HCT116 (cell line): Measurements from ENCODE around the gene ZNF429.

ENCODE experiments used
- EZH2 ChIP-seq: fragments of 200-600 bp; sonication (generic); IDR thresholded peaks from 2 replicates; pipeline ENCODE4 v1.6.1; 2017; ENCODE audit warnings: antibody characterized with exemption, mixed run types
- EZH2phosphoT487 ChIP-seq: fragments of 200-600 bp; IDR thresholded peaks from 2 replicates; pipeline ENCODE4 v1.6.1; 2018; ENCODE audit warnings: antibody characterized with exemption, borderline replicate concordance
- POLR2A ChIP-seq: IDR thresholded peaks from 2 replicates; pipeline ENCODE4 v1.7.0; 2011; ENCODE audit warnings: borderline replicate concordance; ENCODE audit not compliant: insufficient read depth, insufficient read length; ENCODE audit errors: extremely low read depth
- YY1 ChIP-seq: IDR thresholded peaks from 2 replicates; pipeline ENCODE4 v1.6.1; 2011; ENCODE audit warnings: low read length, low read depth, moderate library complexity, mild to moderate bottlenecking; ENCODE audit not compliant: insufficient replicate concordance; ENCODE audit errors: extremely low read depth
- TF ChIP-seq, protein P1 (sequence below), 3 experiments: fragments of 200-600 bp in 1 of 3; sonication (generic) in 1 of 3; IDR thresholded peaks in 2 of 3; conservative IDR thresholded peaks in 1 of 3; 2 replicates each; pipeline ENCODE4 v1.5.1; 2012 to 2017; ENCODE audit warnings: low read depth in 2 of 3, low read length in 2 of 3, antibody characterized with exemption in 1 of 3, borderline replicate concordance in 1 of 3, control low read depth in 1 of 3, mild to moderate bottlenecking in 1 of 3, mixed read lengths in 1 of 3, mixed run types in 1 of 3, moderate library complexity in 1 of 3; ENCODE audit not compliant: insufficient read depth in 1 of 3

DNA sequence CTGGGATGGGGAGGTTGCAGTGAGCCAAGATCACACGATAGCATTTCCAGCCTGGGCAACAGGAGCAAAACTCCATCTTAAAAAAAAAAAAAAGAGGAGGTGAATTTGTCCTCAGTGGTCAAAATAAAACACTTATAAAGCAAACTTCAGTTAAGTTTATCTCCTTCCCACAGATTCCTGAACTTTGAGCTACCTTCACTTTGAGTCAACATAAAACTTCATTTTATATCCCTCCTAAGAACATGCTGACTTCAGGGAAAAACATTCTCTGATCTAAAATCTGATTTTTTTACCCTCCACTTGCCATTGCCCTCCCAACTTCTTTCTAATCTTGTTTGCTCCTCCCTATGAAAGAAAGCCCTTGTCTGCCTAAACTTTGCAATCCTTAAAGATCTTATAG lies 59.0 kb downstream of the ZNF429 start:
- TF ChIP-seq POLR2A: no peak
- TF ChIP-seq, protein P1, sequence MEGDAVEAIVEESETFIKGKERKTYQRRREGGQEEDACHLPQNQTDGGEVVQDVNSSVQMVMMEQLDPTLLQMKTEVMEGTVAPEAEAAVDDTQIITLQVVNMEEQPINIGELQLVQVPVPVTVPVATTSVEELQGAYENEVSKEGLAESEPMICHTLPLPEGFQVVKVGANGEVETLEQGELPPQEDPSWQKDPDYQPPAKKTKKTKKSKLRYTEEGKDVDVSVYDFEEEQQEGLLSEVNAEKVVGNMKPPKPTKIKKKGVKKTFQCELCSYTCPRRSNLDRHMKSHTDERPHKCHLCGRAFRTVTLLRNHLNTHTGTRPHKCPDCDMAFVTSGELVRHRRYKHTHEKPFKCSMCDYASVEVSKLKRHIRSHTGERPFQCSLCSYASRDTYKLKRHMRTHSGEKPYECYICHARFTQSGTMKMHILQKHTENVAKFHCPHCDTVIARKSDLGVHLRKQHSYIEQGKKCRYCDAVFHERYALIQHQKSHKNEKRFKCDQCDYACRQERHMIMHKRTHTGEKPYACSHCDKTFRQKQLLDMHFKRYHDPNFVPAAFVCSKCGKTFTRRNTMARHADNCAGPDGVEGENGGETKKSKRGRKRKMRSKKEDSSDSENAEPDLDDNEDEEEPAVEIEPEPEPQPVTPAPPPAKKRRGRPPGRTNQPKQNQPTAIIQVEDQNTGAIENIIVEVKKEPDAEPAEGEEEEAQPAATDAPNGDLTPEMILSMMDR (IDR thresholded peaks at IDR 0.05 in 2 of 3, conservative IDR thresholded peaks at IDR 0.05 in 1 of 3; ENCODE audit: borderline replicate concordance in 1 of 3, insufficient read depth in 1 of 3, low read depth in 2 of 3, low read length in 2 of 3): no peak
- no peak for TF ChIP-seq EZH2phosphoT487
- no peak for TF ChIP-seq EZH2
- no peak for TF ChIP-seq YY1
